ENCODE measurements around the gene PTP4A1. TPM values are rescaled to one million over a fixed set of nuclear protein-coding genes. Genes with fewer than 3 reads are reported as not detected.

The PTP4A1 gene
- total RNA-seq, 2 experiments from 2014 or later: 65.2 to 66.4 TPM

GRCh38 chr6:63600136-63600535, 27.9 kb downstream of the PTP4A1 start:
- ATAC-seq (ENCODE audit: low read depth): no peak
- POLR2A ChIA-PET: no interaction called here

GRCh38 chr6:63609231-63609630, 37.0 kb downstream of the PTP4A1 start:
- Mint-ChIP-seq H3K36me3 (no peaks in the 10 kb centered on the region), H3K27me3 (peaks cover 21% of the 10 kb centered on the region), H3K9me3 (no peaks in the 10 kb centered on the region), H3K4me1 (no peaks in the 10 kb centered on the region), H3K27ac (no peak overlapping the region), H3K4me3 (no peak overlapping the region)
- ATAC-seq (ENCODE audit: low read depth) (no peak), DNase-seq (no peak)
- POLR2A ChIA-PET: no interaction called here

More at GRCh38 chr6:63600136-63600535, 27.9 kb downstream of the PTP4A1 start:
- Mint-ChIP-seq H3K4me3 (no peak overlapping the region), H3K9me3 (no peaks in the 10 kb centered on the region), H3K27ac (no peak overlapping the region), H3K27me3 (peaks cover 3% of the 10 kb centered on the region), H3K36me3 (no peaks in the 10 kb centered on the region), H3K4me1 (peaks cover 16% of the 10 kb centered on the region)
- DNase-seq: no peak

DNA sequence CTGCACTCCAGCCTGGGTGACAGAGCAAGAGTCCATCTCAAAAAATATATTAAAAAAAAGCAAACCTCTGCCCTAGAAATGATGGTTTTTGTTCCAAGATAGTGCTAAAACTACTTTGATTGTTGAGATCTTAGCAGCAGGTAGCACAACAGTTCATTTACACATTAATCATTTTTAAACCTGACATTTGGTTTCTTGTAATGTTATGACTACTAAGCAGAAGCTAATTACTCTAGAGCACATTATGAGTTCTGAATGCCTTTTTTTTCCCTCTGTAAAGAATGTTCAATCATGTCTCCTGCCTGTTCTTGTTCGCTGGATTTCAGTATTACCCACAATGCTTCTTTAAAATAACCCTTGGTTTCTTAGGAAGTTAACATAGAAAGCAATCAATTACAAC, 38.7 kb downstream of the PTP4A1 start:
- POLR2A ChIA-PET: no interaction called here
- no peak overlapping the region for H3K27ac Mint-ChIP-seq
- H3K4me3 Mint-ChIP-seq: no peak overlapping the region
- H3K27me3 Mint-ChIP-seq: peaks cover 26% of the 10 kb centered on the region
- no peaks in the 10 kb centered on the region for H3K4me1 Mint-ChIP-seq
- DNase-seq (no peak), ATAC-seq (ENCODE audit: low read depth) (no peak)
- H3K9me3 Mint-ChIP-seq: no peaks in the 10 kb centered on the region
- no peaks in the 10 kb centered on the region for H3K36me3 Mint-ChIP-seq

GRCh38 chr6:63611560-63611959, 39.3 kb downstream of the PTP4A1 start:
- Mint-ChIP-seq H3K27ac (no peak overlapping the region), H3K4me3 (no peak overlapping the region), H3K27me3 (peaks cover 30% of the 10 kb centered on the region), H3K4me1 (no peaks in the 10 kb centered on the region), H3K9me3 (no peaks in the 10 kb centered on the region), H3K36me3 (no peaks in the 10 kb centered on the region)
- DNase-seq: no peak
- no peak for ATAC-seq (ENCODE audit: low read depth)
- POLR2A ChIA-PET: no interaction called here

- no peaks in the 10 kb centered on the region for H3K36me3 Mint-ChIP-seq
- peaks cover 48% of the 10 kb centered on the region for H3K27me3 Mint-ChIP-seq
- no peaks in the 10 kb centered on the region for H3K4me1 Mint-ChIP-seq
- no peak overlapping the region for H3K27ac Mint-ChIP-seq
- ATAC-seq (ENCODE audit: low read depth): no peak
- POLR2A ChIA-PET: no interaction called here
- DNase-seq: no peak
- H3K4me3 Mint-ChIP-seq: no peak overlapping the region
- H3K9me3 Mint-ChIP-seq: no peaks in the 10 kb centered on the region
These were observed 43.3 kb downstream of the PTP4A1 start for GRCh38 chr6:63615590-63615989.

Other genes with a start within 250 kb of the PTP4A1 start
- gene PHF3, start 63.3 kb downstream of the PTP4A1 start, total RNA-seq: 10 to 100 TPM; 66.2 to 69.5 TPM